ENCODE data around the gene GDF10. TPM values are rescaled to one million over a fixed set of nuclear protein-coding genes. Genes with fewer than 3 reads are reported as not detected.
A peak's percentile ranks its signal among the peaks of the same experiment; 100 is the strongest.

GDF10 gene
- total RNA-seq, 1 donor from 2014 or later = 16.8 TPM

- Histone ChIP-seq H3K36me3 (no peaks in the 10 kb centered on the region), H3K27me3 (peaks cover 10% of the 10 kb centered on the region), H3K27ac (no peak overlapping the region), H3K4me3 (no peak overlapping the region), H3K9me3 (no peaks in the 10 kb centered on the region), H3K4me1 (no peaks in the 10 kb centered on the region)
- ATAC-seq (no peak), DNase-seq (peak; percentile 29)
- intact Hi-C loops (cut with DNase I) = no loop called here
- no peak for TF ChIP-seq CTCF (IDR thresholded peaks at IDR 0.05)
Measured at GRCh38 chr10:47295411-47295810, 4.6 kb upstream of the GDF10 start.

GRCh38 chr10:47296156-47296894 lies 3.7 kb upstream of the GDF10 start:
- ATAC-seq (no peak), DNase-seq (no peak)
- no peak for TF ChIP-seq CTCF (IDR thresholded peaks at IDR 0.05)
- peak overlapping the region; percentile 14 for H3K27ac ChIP-seq
- H3K4me3 ChIP-seq = no peak overlapping the region
- intact Hi-C loops (cut with DNase I) = no loop called here
- no peaks in the 10 kb centered on the region for H3K9me3 ChIP-seq
- peaks cover 18% of the 10 kb centered on the region for H3K27me3 ChIP-seq
- H3K36me3 ChIP-seq = no peaks in the 10 kb centered on the region
- no peaks in the 10 kb centered on the region for H3K4me1 ChIP-seq

GRCh38 chr10:47296941-47297340 lies 3.1 kb upstream of the GDF10 start:
- no peaks in the 10 kb centered on the region for H3K36me3 ChIP-seq
- ATAC-seq (no peak), DNase-seq (no peak)
- H3K27me3 ChIP-seq = peaks cover 23% of the 10 kb centered on the region
- no peak for TF ChIP-seq CTCF (IDR thresholded peaks at IDR 0.05)
- H3K9me3 ChIP-seq = no peaks in the 10 kb centered on the region
- no peak overlapping the region for H3K4me3 ChIP-seq
- H3K4me1 ChIP-seq = no peaks in the 10 kb centered on the region
- intact Hi-C loops (cut with DNase I) = no loop called here
- peak overlapping the region; percentile 47 for H3K27ac ChIP-seq

- intact Hi-C loops (cut with DNase I) = no loop called here
- Histone ChIP-seq H3K36me3 (no peaks in the 10 kb centered on the region), H3K27me3 (peaks cover 23% of the 10 kb centered on the region), H3K4me3 (no peak overlapping the region), H3K27ac (peak overlapping the region; percentile 36), H3K9me3 (no peaks in the 10 kb centered on the region), H3K4me1 (no peaks in the 10 kb centered on the region)
- DNase-seq (peak; percentile 23), ATAC-seq (no peak)
- no peak for TF ChIP-seq CTCF (IDR thresholded peaks at IDR 0.05)
Measured at GRCh38 chr10:47297866-47298540, 2.0 kb upstream of the GDF10 start.

- peak overlapping the region; percentile 36 for H3K27ac ChIP-seq
Measured at GRCh38 chr10:47298715-47299114, 1.3 kb upstream of the GDF10 start.

More at GRCh38 chr10:47298715-47299114, 1.3 kb upstream of the GDF10 start:
- intact Hi-C loops (cut with DNase I) = no loop called here
- H3K36me3 ChIP-seq = no peaks in the 10 kb centered on the region
- DNase-seq = no peak
- H3K27me3 ChIP-seq = peaks cover 23% of the 10 kb centered on the region
- no peaks in the 10 kb centered on the region for H3K4me1 ChIP-seq
- ATAC-seq = no peak
- no peak overlapping the region for H3K4me3 ChIP-seq
- H3K9me3 ChIP-seq = no peaks in the 10 kb centered on the region
- TF ChIP-seq CTCF (IDR thresholded peaks at IDR 0.05) = no peak
